PFSK-1 (cell line): ENCODE results near the gene CIP2A.

ENCODE experiments used
- POLR2AphosphoS5 ChIP-seq: IDR thresholded peaks from 2 replicates; pipeline ENCODE4 v1.6.1; 2012; ENCODE audit warnings: low read depth, mild to moderate bottlenecking, control low read depth, low read length, moderate library complexity
- REST ChIP-seq, 2 experiments: IDR thresholded peaks; 2 replicates each; pipeline versions ENCODE4 v1.6.1 to v1.8.0; 2011 to 2012; ENCODE audit warnings: low read depth in 2 of 2, low read length in 2 of 2, control low read depth in 1 of 2, inconsistent platforms in 1 of 2, mild to moderate bottlenecking in 1 of 2, moderate library complexity in 1 of 2; ENCODE audit not compliant: insufficient read depth in 1 of 2
- TAF1 ChIP-seq: IDR thresholded peaks from 2 replicates; pipeline ENCODE4 v1.6.1; 2012; ENCODE audit warnings: low read length, control low read depth, borderline replicate concordance; ENCODE audit not compliant: insufficient read depth

DNA sequence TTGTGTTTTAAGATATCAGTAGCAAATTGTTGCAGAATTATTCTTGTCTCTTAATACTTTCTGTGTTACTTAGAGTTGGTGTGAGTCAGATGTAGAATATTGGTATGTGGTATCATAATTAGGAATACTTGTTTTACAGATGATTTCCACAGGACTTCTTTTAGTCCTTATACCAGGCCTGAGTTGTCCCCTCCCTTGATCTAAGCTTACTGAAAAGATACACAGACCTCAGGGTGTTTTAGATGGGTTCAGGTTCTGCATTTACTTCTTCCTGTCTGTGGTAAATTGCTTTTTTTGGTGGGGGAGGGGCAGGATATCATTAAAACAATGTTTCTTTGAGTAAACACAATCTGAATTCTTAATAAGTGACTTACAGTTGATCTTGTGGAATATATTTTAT, 14.5 kb upstream of the CIP2A start:
- TF ChIP-seq REST (IDR thresholded peaks at IDR 0.05; ENCODE audit: insufficient read depth in 1 of 2, low read depth in 2 of 2, low read length in 2 of 2): no peak
- TF ChIP-seq TAF1: no peak
- TF ChIP-seq POLR2AphosphoS5: no peak
